Stimulated activated CD8-positive, alpha-beta memory T cell treated with anti-CD3 and anti-CD28 coated beads, Interleukin-4, amount 100 ng/mL, for 1 hour (primary cell): ENCODE data around the gene GABBR2.

Source experiments
- DNase-seq, 2 donors: peaks; one replicate each; pipeline ENCODE4 v3.0.0-alpha.2; 2020; ENCODE audit warnings: low read depth in 2 of 2, low spot score in 1 of 2

GABBR2 gene

GRCh38 chr9:98545021-98545420 lies 163.7 kb downstream of the GABBR2 start:
- DNase-seq = no peak

GRCh38 chr9:98541684-98542230 lies 167.0 kb downstream of the GABBR2 start:
- no peak for DNase-seq

- DNase-seq = no peak
These were observed 168.3 kb downstream of the GABBR2 start for GRCh38 chr9:98540476-98540875.

GRCh38 chr9:98539954-98540353 lies 168.8 kb downstream of the GABBR2 start:
- DNase-seq = no peak

GRCh38 chr9:98538626-98539031 lies 170.1 kb downstream of the GABBR2 start:
- no peak for DNase-seq

- no peak for DNase-seq
These were observed 170.5 kb downstream of the GABBR2 start for GRCh38 chr9:98538203-98538602.

- DNase-seq = no peak
These were observed 172.1 kb downstream of the GABBR2 start for GRCh38 chr9:98536542-98537173.

GRCh38 chr9:98533866-98534265 lies 174.9 kb downstream of the GABBR2 start:
- DNase-seq = no peak

- no peak for DNase-seq
These were observed 175.6 kb downstream of the GABBR2 start for GRCh38 chr9:98533132-98533531.

- DNase-seq = no peak
These were observed 176.2 kb downstream of the GABBR2 start for GRCh38 chr9:98532574-98532973.

- DNase-seq = no peak
These were observed 176.6 kb downstream of the GABBR2 start for GRCh38 chr9:98532147-98532546.

GRCh38 chr9:98530806-98531386 lies 177.8 kb downstream of the GABBR2 start:
- DNase-seq = no peak

- DNase-seq = no peak
These were observed 178.5 kb downstream of the GABBR2 start for GRCh38 chr9:98530275-98530674.

- DNase-seq = no peak
These were observed 178.9 kb downstream of the GABBR2 start for GRCh38 chr9:98529841-98530240.

GRCh38 chr9:98523231-98523901 lies 185.4 kb downstream of the GABBR2 start:
- DNase-seq = no peak

GRCh38 chr9:98522487-98522886 lies 186.2 kb downstream of the GABBR2 start:
- no peak for DNase-seq

GRCh38 chr9:98521141-98521540 lies 187.6 kb downstream of the GABBR2 start:
- no peak for DNase-seq

GRCh38 chr9:98520221-98520960 lies 188.3 kb downstream of the GABBR2 start:
- DNase-seq = no peak

- DNase-seq = no peak
These were observed 189.1 kb downstream of the GABBR2 start for GRCh38 chr9:98519641-98520040.

- DNase-seq = no peak
These were observed 190.2 kb downstream of the GABBR2 start for GRCh38 chr9:98518556-98518955.

- no peak for DNase-seq
These were observed 191.0 kb downstream of the GABBR2 start for GRCh38 chr9:98517761-98518160.
